Tibial nerve (tissue), 4 donors: Measurements from ENCODE around the gene NOP16. TPM values are rescaled to one million over a fixed set of nuclear protein-coding genes. Genes with fewer than 3 reads are reported as not detected.

Source experiments
- DNase-seq, 2 donors: peaks; one replicate each; pipeline ENCODE4 v3.0.0-alpha.2; 2019; ENCODE audit warnings: low spot score in 2 of 2
- H3K27ac ChIP-seq, 4 donors: fragments of 200-600 bp; sonication (generic) in 3 of 4; one replicate each; pipeline ENCODE4 v1.5.1; 2017 to 2019; ENCODE audit warnings: mild to moderate bottlenecking in 1 of 4
- H3K27me3 ChIP-seq, 2 donors: fragments of 200-600 bp; sonication (generic) in 1 of 2; one replicate each; pipeline versions ENCODE4 v1.5.1 to v1.6.0; 2017 to 2019
- H3K36me3 ChIP-seq, 3 donors: fragments of 200-600 bp; sonication (generic); one replicate each; pipeline ENCODE4 v1.5.1; 2018 to 2019
- H3K4me1 ChIP-seq, 4 donors: fragments of 200-600 bp; sonication (generic) in 3 of 4; one replicate each; pipeline ENCODE4 v1.5.1; 2017 to 2019
- H3K4me3 ChIP-seq, 4 donors: fragments of 200-600 bp; sonication (generic) in 3 of 4; one replicate each; pipeline ENCODE4 v1.5.1; 2017 to 2019; ENCODE audit warnings: mild to moderate bottlenecking in 1 of 4, moderate library complexity in 1 of 4
- H3K9me3 ChIP-seq, 4 donors: fragments of 200-600 bp; sonication (generic) in 3 of 4; one replicate each; pipeline ENCODE4 v1.5.1; 2017 to 2019
- EP300 ChIP-seq, 2 donors: sonication (generic); formaldehyde crosslinking; IDR thresholded peaks; one replicate each; pipeline ENCODE4 v1.6.1; 2017; ENCODE audit warnings: antibody characterized with exemption in 2 of 2, mild to moderate bottlenecking in 1 of 2
- POLR2A ChIP-seq, 2 donors: fragments of 450-650 bp; IDR thresholded peaks; one replicate each; pipeline ENCODE4 v1.6.1; 2017; ENCODE audit warnings: antibody characterized with exemption in 2 of 2, mild to moderate bottlenecking in 2 of 2, moderate library complexity in 2 of 2
- WGBS, 2 donors: methylation state at CpG; one replicate each; pipeline ENCODE4 v1.1.5; 2018; 5-methylcytosine and 5-hydroxymethylcytosine counted together
- total RNA-seq, 4 donors: library from RNA; depleted of rRNA; stranded (reverse); fragments of >200 nt; gene quantifications; one replicate each; pipeline ENCODE4 v1.1.0, GENCODE V29; 2016
- TF ChIP-seq, protein P1 (sequence below), 5 experiments: fragments of 200-600 bp in 3 of 5; fragments of 450-650 bp in 2 of 5; sonication (generic) in 3 of 5; IDR thresholded peaks; one replicate each; pipeline ENCODE4 v1.5.1; 2016 to 2019; ENCODE audit warnings: antibody characterized with exemption in 5 of 5, mild to moderate bottlenecking in 3 of 5, moderate library complexity in 2 of 5

Gene NOP16
- total RNA-seq, 4 donors from 2014 or later: 6.1 to 17.7 (median 6.6) TPM

DNA sequence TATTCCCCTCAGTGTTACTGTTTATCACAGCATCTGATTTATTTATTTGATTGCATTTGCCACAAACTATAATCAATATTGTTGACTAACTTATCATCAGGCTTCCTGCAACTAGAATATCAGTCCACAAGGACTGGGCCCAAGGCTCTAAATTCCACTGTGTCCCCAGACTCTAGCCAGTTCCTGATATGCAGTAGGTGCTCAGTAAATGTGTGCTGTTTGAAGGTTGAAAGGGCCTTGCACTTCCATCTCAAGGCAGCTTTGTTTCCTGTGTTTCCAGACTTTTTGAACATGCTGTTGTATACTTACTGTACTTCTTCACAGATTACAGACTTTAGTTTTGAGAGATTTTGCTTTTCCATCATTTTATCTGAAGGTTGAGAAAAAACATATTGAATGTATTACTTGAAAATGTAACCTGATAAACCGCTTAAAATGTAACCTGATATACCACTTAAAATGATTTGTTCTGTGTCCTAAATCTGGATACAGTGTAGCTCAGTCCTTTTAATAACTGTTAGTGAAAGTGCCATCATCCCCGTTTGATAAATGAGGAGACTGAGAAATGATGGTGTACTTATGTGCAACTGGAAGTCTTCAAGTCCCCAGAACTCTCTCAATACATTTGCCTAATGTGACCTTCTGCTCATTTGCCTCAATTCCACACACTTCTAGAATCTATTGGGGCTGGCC lies 45.5 kb downstream of the NOP16 start:
- Histone ChIP-seq H3K27me3 (no peaks in the 10 kb centered on the region), H3K4me3 (no peak overlapping the region), H3K36me3 (peaks cover 0 to 65% (median 7%) of the 10 kb centered on the region in 3 donors), H3K9me3 (no peaks in the 10 kb centered on the region), H3K27ac (no peak overlapping the region), H3K4me1 (no peaks in the 10 kb centered on the region)
- 67 to 82% methylated on average over 2 of the region's 2 CpGs for WGBS, 2 donors
- no peak for DNase-seq
- TF ChIP-seq POLR2A (IDR thresholded peaks at IDR 0.05): no peak
- no peak for TF ChIP-seq EP300 (IDR thresholded peaks at IDR 0.05)
- TF ChIP-seq, protein P1, sequence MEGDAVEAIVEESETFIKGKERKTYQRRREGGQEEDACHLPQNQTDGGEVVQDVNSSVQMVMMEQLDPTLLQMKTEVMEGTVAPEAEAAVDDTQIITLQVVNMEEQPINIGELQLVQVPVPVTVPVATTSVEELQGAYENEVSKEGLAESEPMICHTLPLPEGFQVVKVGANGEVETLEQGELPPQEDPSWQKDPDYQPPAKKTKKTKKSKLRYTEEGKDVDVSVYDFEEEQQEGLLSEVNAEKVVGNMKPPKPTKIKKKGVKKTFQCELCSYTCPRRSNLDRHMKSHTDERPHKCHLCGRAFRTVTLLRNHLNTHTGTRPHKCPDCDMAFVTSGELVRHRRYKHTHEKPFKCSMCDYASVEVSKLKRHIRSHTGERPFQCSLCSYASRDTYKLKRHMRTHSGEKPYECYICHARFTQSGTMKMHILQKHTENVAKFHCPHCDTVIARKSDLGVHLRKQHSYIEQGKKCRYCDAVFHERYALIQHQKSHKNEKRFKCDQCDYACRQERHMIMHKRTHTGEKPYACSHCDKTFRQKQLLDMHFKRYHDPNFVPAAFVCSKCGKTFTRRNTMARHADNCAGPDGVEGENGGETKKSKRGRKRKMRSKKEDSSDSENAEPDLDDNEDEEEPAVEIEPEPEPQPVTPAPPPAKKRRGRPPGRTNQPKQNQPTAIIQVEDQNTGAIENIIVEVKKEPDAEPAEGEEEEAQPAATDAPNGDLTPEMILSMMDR (IDR thresholded peaks at IDR 0.05): no peak

- H3K9me3 ChIP-seq: no peaks in the 10 kb centered on the region
These were observed 46.3 kb downstream of the NOP16 start for GRCh38 chr5:176342158-176342483.

GRCh38 chr5:176341325-176342157 lies 46.9 kb downstream of the NOP16 start:
- no peak overlapping the region for H3K27ac ChIP-seq

More at GRCh38 chr5:176342158-176342483, 46.3 kb downstream of the NOP16 start:
- no peak for DNase-seq
- Histone ChIP-seq H3K4me3 (no peak overlapping the region), H3K27me3 (no peaks in the 10 kb centered on the region), H3K36me3 (peaks cover 0 to 65% (median 0%) of the 10 kb centered on the region in 3 donors), H3K27ac (no peak overlapping the region), H3K4me1 (no peaks in the 10 kb centered on the region)
- WGBS, 2 donors: 79 to 95% methylated on average over 1 of the region's 1 CpG
- TF ChIP-seq POLR2A (IDR thresholded peaks at IDR 0.05): no peak
- no peak for TF ChIP-seq EP300 (IDR thresholded peaks at IDR 0.05)
- TF ChIP-seq, protein P1 (IDR thresholded peaks at IDR 0.05): no peak

DNA sequence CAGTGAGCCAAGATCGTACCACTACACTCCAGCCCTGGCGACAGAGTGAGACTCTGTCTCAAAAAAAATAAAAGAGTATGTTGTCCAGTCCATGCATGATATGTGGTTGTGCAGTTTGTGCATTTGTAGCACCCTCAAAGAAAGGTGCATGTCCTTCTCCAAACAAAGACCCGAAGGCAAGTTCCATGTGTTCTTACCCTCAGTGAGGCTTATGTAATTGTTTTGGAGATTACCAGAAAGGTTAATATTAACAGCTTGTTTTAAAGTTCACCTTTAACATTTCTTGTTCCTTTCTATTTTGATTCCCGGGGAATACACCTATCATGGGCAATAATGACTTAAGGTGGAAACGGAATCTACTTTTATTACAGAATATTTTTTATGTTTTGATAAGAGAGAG lies 49.1 kb downstream of the NOP16 start:
- Histone ChIP-seq H3K27ac (no peak overlapping the region), H3K9me3 (no peaks in the 10 kb centered on the region), H3K4me3 (no peak overlapping the region), H3K4me1 (no peaks in the 10 kb centered on the region), H3K36me3 (peaks cover 0 to 57% (median 0%) of the 10 kb centered on the region in 3 donors), H3K27me3 (no peaks in the 10 kb centered on the region)
- TF ChIP-seq POLR2A (IDR thresholded peaks at IDR 0.05): no peak
- no peak for TF ChIP-seq EP300 (IDR thresholded peaks at IDR 0.05)
- TF ChIP-seq, protein P1 (IDR thresholded peaks at IDR 0.05): no peak
- DNase-seq: no peak
- WGBS, 2 donors: 91 to 92% methylated on average over 5 of the region's 5 CpGs

More at GRCh38 chr5:176341325-176342157, 46.9 kb downstream of the NOP16 start:
- no peak for DNase-seq
- H3K4me1 ChIP-seq: no peaks in the 10 kb centered on the region
- H3K27me3 ChIP-seq: no peaks in the 10 kb centered on the region
- peaks cover 0 to 65% (median 0%) of the 10 kb centered on the region in 3 donors for H3K36me3 ChIP-seq
- TF ChIP-seq, protein P1 (IDR thresholded peaks at IDR 0.05): no peak
- TF ChIP-seq POLR2A (IDR thresholded peaks at IDR 0.05): no peak
- no peak for TF ChIP-seq EP300 (IDR thresholded peaks at IDR 0.05)
- 84 to 100% methylated on average over 2 of the region's 2 CpGs for WGBS, 2 donors
- H3K9me3 ChIP-seq: no peaks in the 10 kb centered on the region
- no peak overlapping the region for H3K4me3 ChIP-seq

GRCh38 chr5:176337913-176338312 lies 50.5 kb downstream of the NOP16 start:
- Histone ChIP-seq H3K4me1 (no peaks in the 10 kb centered on the region), H3K27me3 (no peaks in the 10 kb centered on the region), H3K27ac (no peak overlapping the region), H3K9me3 (peaks cover 0 to 13% (median 0%) of the 10 kb centered on the region in 4 donors), H3K4me3 (no peak overlapping the region), H3K36me3 (peaks cover 0 to 61% (median 0%) of the 10 kb centered on the region in 3 donors)
- DNase-seq: no peak
- 48 to 61% methylated on average over 1 of the region's 1 CpG for WGBS, 2 donors
- TF ChIP-seq POLR2A (IDR thresholded peaks at IDR 0.05): no peak
- TF ChIP-seq, protein P1 (IDR thresholded peaks at IDR 0.05): no peak
- TF ChIP-seq EP300 (IDR thresholded peaks at IDR 0.05): no peak
